GM21825 (cell line): ENCODE measurements around the gene TSHZ2.
"Not testable (repeated sequence)": the region's sequence is repeated elsewhere in the genome, so short reads cannot be mapped to it uniquely, and the experiment has no call there.

Experiments
- ATAC-seq: cut with Tn5 transposase; IDR thresholded peaks from one replicate; pipeline ENCODE4 v1.9.1; 2021; ENCODE audit warnings: mild to moderate bottlenecking, moderate library complexity; ENCODE audit not compliant: unreplicated experiment

TSHZ2 gene

DNA sequence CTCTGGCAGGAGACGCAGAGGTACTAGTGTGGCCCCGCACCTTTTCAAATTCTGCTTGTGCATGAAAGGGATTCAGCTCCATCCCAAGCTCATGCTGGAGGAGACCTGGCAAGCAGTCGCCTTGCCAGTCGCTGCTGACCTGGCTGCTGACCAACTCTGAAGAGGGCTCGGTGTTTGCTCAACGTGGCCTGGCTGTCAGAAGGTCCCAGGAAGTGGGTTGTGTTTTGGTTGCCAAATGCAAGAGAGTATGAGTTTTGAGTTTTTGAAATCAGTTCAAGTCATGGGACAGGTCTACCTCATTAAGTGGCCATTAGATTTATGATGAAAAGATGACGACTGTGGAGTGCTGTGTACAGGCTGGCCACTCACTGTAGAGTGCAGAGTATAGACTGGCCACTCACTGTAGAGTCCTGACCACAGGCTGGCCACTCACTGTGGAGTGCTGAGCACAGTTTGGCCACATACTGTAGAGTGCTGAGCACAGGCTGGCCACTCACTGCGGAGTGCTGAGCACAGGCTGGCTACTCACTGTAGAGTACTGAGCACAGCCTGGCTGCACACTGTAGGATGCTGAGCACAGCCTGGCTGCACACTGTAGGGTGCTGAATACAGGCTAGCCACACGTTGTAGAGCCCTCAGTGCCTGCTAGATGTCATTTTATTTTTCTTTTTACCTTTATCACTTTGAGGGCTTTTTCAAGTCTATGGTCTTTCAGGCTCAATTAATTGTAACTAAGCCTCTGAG, 427.6 kb downstream of the TSHZ2 start:
- ATAC-seq: no peak

GRCh38 chr20:53402233-53403005, 430.3 kb downstream of the TSHZ2 start:
- no peak for ATAC-seq

- ATAC-seq: no peak
Observed at GRCh38 chr20:53403029-53403428, 430.9 kb downstream of the TSHZ2 start.

GRCh38 chr20:53405139-53405538, 433.0 kb downstream of the TSHZ2 start:
- ATAC-seq: no peak

DNA sequence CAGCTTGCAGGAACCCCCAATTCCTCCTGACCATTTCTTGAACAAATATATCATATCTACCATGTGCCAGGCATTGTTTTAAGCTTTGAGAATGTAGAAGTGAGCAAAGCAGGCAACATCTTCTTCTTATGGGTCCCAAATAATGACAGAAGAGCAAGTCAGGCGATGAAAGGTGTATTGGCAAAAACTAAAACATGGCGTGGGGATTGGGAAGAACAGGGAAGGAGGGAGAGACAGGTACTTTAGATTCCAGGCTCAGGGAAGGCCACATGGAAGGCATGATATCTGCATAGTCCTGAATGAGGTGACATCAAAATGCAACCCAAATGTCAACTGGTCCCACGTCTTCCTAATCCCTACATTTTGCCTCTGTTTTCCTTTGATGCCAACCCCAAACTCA, 434.4 kb downstream of the TSHZ2 start:
- ATAC-seq: no peak

DNA sequence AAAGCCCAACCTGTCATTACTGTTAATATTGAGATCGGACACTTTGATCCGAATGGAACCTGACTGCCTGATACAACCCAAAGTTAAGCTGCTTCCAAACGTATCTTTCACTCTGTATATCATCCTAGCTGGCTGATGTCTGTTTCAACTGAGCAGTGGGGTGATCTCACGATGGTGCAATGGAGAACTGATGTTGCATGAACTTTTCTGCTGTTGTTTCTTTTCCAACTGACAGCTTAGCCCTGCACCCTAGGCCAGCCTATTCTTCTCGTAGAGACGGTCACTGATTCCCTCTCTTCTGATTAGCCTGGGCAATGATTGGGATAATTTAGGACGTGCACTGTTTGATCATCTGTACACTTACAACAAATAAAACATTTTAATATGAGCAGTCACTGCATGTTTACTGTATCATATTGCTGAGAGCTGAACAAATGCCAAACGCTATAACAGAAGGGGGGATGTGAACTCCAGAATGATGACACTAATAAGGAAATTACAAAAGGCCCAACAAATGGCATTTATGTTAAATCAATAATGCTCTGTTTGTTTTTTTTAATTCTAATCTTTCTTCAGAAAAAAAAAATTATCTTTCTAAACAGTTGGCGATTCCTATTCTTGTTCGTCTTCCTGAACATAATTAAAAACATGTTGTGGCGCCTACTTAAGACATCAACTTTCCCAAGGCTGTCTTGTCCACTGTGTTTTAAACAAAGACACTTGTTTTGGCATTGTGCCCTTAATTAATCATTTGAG, 436.7 kb downstream of the TSHZ2 start:
- ATAC-seq: no peak

- ATAC-seq: no peak
Observed at GRCh38 chr20:53409447-53409717, 437.2 kb downstream of the TSHZ2 start.

GRCh38 chr20:53411129-53411528, 439.0 kb downstream of the TSHZ2 start:
- ATAC-seq: no peak

GRCh38 chr20:53411891-53412290, 439.7 kb downstream of the TSHZ2 start:
- ATAC-seq: no peak

DNA sequence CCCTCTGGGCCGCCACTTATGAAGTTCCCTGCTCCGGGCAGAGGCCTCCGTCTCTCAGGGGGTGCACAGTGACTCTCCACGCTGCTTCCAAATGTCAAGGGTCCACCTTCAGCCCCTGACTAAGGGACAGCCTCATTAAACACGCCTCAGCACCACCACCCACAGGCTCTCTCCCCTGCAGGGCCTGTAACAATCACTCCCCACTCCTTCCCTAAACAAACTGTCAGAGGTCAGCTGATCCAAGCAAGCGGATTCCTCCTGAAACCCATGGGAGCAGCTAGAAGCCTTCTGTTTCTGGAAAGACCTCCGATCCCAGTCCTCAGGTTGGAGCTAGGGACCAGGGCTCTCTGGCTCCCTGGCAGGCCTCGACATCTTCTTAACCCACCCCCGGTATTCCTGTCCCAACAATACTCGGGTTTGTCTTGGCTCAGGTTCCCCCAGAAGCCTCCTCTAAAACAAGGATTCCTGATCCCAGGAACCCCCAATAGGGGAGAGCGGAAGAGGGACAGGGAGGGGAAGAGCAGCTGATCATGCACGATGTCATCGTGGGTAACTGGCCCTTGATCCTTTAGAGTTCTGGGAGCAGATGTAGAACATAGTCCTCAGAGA, 440.5 kb downstream of the TSHZ2 start:
- ATAC-seq: no peak

DNA sequence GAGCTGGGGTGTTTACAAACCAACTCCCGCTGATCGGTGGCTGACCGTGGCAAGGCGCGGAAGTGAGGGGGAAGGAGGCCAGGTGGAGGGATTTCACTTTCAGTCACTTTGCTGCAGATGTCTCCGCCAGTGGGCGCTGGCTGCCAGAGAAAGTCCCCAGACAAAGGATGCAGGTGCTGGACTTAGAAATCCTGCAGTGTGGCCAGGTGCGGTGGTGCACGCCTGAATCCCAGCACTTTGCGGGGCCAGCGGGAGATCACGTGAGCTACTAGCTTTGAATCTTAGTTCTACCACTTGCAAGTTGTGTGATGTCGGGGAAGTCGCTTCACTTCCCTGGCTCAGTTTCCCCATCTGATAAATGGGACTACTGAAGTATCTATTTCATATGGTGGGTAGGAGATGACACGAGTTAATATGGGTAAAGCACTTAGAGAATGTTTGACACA, 441.1 kb downstream of the TSHZ2 start:
- ATAC-seq: peak; percentile 89

- ATAC-seq: not testable (repeated sequence)
Observed at GRCh38 chr20:53413845-53414244, 441.7 kb downstream of the TSHZ2 start.

DNA sequence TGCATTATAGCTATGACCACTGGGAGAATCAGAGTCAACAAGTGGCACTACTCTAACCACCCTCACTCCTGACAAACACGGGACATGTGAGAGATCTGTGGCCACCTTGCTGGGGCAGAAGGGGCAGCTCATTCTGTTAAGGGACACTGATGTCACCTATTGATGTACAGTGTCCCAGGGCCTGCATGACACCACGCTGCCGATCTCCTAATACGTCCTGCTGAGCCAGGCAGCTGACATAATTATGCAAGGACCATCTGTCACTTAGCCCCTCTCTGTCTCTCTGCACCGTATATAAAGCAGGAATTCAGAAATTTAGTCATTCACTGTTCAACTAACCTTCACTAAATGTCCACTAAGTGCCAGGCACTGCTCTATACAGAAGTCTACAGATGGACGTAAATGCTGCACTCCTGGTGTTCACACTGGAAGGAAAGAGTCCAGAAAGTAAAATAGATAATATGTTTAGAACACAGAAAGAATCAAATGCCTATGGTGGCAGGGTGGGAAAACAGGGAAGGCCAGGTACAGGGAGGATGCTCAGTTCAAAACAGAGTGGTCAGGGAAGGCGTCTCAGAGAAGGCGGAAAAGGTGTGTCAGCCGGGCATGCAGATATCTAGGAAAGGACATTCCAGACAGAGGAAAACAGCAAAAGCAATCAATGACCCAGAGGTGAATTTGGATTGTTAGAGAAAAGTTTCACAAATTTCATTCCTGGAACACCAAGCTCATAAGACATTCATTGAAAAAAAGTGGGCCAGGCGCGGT, 447.7 kb downstream of the TSHZ2 start:
- ATAC-seq: no peak

DNA sequence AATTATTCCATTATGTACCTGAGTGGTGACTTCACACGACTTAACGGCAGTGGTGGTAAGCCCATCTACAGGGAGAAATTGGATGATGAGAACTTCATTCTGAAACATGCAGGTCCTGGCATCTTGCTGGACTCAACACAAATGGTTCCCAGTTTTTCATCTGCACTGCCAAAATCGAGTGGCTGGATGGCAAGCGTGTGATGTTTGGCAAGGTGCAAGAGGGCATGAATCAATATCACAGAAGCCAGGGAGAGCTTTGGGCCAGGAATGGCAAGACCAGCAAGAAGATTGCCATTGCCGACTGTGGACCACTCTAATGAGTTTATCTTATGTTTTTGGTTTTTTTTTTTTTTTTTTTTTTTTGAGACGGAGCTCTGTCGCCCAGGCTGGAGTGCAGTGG, 449.2 kb downstream of the TSHZ2 start:
- ATAC-seq: no peak

- no peak for ATAC-seq
Observed at GRCh38 chr20:53422039-53422438, 449.9 kb downstream of the TSHZ2 start.

- ATAC-seq: no peak
Observed at GRCh38 chr20:53423587-53424146, 451.5 kb downstream of the TSHZ2 start.

- no peak for ATAC-seq
Observed at GRCh38 chr20:53425481-53425880, 453.3 kb downstream of the TSHZ2 start.

DNA sequence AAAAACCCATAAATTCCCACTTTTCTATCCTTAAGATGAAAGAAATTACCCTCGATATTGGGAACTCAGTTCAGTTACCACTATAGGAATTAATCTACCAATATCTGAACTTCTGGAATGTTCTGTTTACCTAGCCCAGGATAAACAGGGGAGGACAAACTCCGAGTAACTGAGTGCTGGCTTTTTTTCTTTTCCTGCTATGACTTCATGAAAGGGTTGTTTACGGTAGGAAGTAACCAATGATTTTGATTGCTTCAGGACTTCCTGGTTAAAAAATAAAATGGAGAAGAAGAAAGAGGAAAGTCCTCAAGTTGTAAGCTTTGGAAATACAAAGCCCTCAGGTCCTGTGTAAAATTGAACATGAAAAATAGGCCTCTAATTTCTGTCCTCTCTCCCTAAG, 453.8 kb downstream of the TSHZ2 start:
- ATAC-seq: no peak

- no peak for ATAC-seq
Observed at GRCh38 chr20:53426766-53427312, 454.7 kb downstream of the TSHZ2 start.

- ATAC-seq: no peak
Observed at GRCh38 chr20:53427951-53428350, 455.8 kb downstream of the TSHZ2 start.
